H1 (cell line): ENCODE results near the gene RXRA. TPM values are rescaled to one million over a fixed set of nuclear protein-coding genes. Genes with fewer than 3 reads are reported as not detected.

Experiments used
- BCL11A ChIP-seq, 2 experiments: IDR thresholded peaks; one replicate each; pipeline ENCODE4 v1.6.1; 2011; ENCODE audit warnings: low read depth in 2 of 2, low read length in 2 of 2, mild to moderate bottlenecking in 2 of 2
- POLR2AphosphoS5 ChIP-seq: IDR thresholded peaks from 2 replicates; pipeline ENCODE4 v1.6.1; 2011; ENCODE audit warnings: low read depth, low read length
- polyA plus RNA-seq, 7 experiments: library from polyadenylated mRNA; depleted of rRNA in 3 of 7; stranded (reverse) in 5 of 7; unstranded in 2 of 7; fragments of >200 nt in 5 of 7; fragments of 200-250 nt in 2 of 7; gene quantifications; 1 replicate in 5 of 7; 2 replicates in 1 of 7; 4 replicates in 1 of 7; pipeline versions ENCODE4 v1.2.1 to v1.2.3, GENCODE V29; 2011 to 2013; ENCODE audit warnings: missing spikeins in 2 of 7, mixed read lengths in 2 of 7
- total RNA-seq: library from RNA; stranded (reverse); fragmentation: NEBNext Ultra II Directional; extraction: Animal tissue kit (Norgen Biotek cat#: 25700); gene quantifications from 2 replicates; pipeline ENCODE4 v1.2.1, GENCODE V29; 2021

RXRA gene
- total and polyA plus RNA-seq, 2 of the 8 experiments (the other 6 are each of a cell fraction or from before 2014, with no cell fraction given) = 9.8 to 29.4 TPM

- no peak for TF ChIP-seq POLR2AphosphoS5
- no peak for TF ChIP-seq BCL11A (IDR thresholded peaks at IDR 0.05; ENCODE audit: low read depth in 2 of 2, low read length in 2 of 2)
These were observed 148.9 kb downstream of the RXRA start (continued) for GRCh38 chr9:134475011-134475790.
